ENCODE data around the gene MAPK8. TPM values are rescaled to one million over a fixed set of nuclear protein-coding genes. Genes with fewer than 3 reads are reported as not detected.

Gene MAPK8
- polyA plus RNA-seq, 2 of the 4 experiments (the other 2 are of a cell fraction) = 29.6 to 71.4 TPM

DNA sequence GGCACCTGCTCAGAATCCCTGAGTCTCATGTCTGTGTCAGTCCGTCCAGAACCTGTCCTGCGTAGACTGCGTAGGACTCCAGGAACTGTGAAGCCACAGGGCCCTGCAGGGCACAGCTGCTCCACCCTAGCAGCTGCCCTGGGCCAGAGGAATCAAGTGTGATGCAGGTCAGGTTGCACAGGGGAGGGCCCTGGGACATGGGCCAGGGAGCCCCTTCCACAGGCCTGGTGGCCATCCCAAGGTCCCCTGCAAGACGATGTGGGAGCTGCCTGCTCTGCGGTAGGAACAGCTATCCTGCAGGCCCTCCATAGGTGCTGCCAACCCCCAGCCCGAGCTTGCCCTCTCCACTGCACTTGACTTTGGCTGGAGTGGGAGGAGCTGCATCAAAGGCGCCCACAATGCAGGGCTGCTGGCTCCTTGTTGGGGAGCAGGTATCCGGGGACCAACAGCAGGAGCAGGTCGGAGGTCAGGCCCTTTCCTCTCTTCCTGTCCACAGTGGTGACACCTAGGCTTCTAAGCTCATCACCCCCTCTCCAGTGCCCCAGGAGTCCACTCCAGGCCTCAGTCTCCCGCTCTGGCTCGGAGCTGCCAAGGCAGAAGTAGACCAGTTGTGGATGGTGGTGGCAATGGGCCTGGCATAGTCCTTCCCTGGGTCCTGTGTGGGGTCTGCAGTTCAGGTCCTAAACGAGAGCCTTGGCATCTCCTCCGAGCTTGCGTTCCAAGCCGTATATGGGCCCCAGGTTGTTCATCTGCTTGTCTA lies 149.1 kb downstream of the MAPK8 start:
- Histone ChIP-seq H3K4me3 (no peak overlapping the region), H3K4me2 (no peak overlapping the region), H3K4me1 (no peaks in the 10 kb centered on the region), H3K9me3 (no peaks in the 10 kb centered on the region), H3K27ac (no peak overlapping the region)
- FAIRE-seq (no peak), DNase-seq (ENCODE audit: low read depth in 1 of 2, low spot score in 1 of 2) (no peak), ATAC-seq (no peak; a peak in 1 of 6 replicates)
- 86% methylated on average over 12 of the region's 15 CpGs for WGBS (ENCODE audit: missing lambda C conversion rate)
- TF ChIP-seq HOXB13 (CRISPR knock-in tag; IDR thresholded peaks at IDR 0.05; ENCODE audit: low read depth) (no peak), BHLHE40 (IDR thresholded peaks at IDR 0.05; ENCODE audit: low read depth, low read length) (no peak), MYC (IDR thresholded peaks at IDR 0.05; ENCODE audit: borderline replicate concordance, low read length) (no peak), SMC3 (IDR thresholded peaks at IDR 0.05) (no peak), TFCP2L1 (CRISPR knock-in tag; IDR thresholded peaks at IDR 0.05) (no peak), FOSB (CRISPR knock-in tag; IDR thresholded peaks at IDR 0.05) (no peak)
- TF ChIP-seq, protein P1, sequence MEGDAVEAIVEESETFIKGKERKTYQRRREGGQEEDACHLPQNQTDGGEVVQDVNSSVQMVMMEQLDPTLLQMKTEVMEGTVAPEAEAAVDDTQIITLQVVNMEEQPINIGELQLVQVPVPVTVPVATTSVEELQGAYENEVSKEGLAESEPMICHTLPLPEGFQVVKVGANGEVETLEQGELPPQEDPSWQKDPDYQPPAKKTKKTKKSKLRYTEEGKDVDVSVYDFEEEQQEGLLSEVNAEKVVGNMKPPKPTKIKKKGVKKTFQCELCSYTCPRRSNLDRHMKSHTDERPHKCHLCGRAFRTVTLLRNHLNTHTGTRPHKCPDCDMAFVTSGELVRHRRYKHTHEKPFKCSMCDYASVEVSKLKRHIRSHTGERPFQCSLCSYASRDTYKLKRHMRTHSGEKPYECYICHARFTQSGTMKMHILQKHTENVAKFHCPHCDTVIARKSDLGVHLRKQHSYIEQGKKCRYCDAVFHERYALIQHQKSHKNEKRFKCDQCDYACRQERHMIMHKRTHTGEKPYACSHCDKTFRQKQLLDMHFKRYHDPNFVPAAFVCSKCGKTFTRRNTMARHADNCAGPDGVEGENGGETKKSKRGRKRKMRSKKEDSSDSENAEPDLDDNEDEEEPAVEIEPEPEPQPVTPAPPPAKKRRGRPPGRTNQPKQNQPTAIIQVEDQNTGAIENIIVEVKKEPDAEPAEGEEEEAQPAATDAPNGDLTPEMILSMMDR (IDR thresholded peaks at IDR 0.05) = no peak
- TF ChIP-seq, protein P2, sequence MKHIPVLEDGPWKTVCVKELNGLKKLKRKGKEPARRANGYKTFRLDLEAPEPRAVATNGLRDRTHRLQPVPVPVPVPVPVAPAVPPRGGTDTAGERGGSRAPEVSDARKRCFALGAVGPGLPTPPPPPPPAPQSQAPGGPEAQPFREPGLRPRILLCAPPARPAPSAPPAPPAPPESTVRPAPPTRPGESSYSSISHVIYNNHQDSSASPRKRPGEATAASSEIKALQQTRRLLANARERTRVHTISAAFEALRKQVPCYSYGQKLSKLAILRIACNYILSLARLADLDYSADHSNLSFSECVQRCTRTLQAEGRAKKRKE (CRISPR knock-in tag; IDR thresholded peaks at IDR 0.05; ENCODE audit: low read depth) = no peak
- ChIA-PET CTCF (interaction anchor here (0.9 to 1.8 kb wide), 4 partner anchors 10 to 201 kb away, joined by 3 to 4 read pairs (median 4); no protein-coding TSS in a partner anchor), POLR2A (no interaction called here)

DNA sequence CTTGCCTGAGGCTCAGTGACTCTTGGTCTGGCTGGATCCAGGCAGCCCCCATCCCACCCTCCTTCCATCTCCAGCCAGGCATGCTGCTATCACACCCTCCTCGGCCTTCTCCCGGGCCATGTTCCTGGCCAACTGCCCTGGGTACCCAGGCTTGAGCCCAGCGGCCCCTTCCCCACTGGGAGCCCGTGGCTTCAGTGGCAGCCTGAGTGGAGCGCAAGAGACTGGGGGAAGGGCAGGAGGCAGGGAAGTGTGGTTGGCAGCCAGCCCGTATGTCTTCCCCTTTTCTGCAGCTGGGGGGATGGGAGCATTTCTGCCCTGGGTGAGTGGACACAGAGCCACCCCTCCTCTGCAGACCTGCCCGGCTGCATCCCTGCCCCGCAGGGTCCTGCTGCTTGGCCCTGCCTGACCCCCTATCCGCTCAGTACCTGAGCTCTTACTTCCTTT lies 149.9 kb downstream of the MAPK8 start:
- ChIA-PET CTCF (interaction anchor here (1.2 kb wide), 1 partner anchor 13 kb away, joined by 3 read pairs; no protein-coding TSS in a partner anchor), POLR2A (no interaction called here)
- DNase-seq (ENCODE audit: low read depth in 1 of 2, low spot score in 1 of 2) (no peak), ATAC-seq (no peak), FAIRE-seq (no peak)
- no peak overlapping the region for H3K27ac ChIP-seq
- H3K4me2 ChIP-seq = no peak overlapping the region
- 78% methylated on average over 9 of the region's 9 CpGs for WGBS (ENCODE audit: missing lambda C conversion rate)
- H3K4me3 ChIP-seq = no peak overlapping the region
- no peaks in the 10 kb centered on the region for H3K4me1 ChIP-seq
- TF ChIP-seq ZSCAN20 (CRISPR knock-in tag; IDR thresholded peaks at IDR 0.05) = no peak
- TF ChIP-seq RNF2 (IDR thresholded peaks at IDR 0.05; ENCODE audit: borderline replicate concordance, low read depth) = no peak
- no peak for TF ChIP-seq FOSB (CRISPR knock-in tag; IDR thresholded peaks at IDR 0.05)
- TF ChIP-seq CBX2 (IDR thresholded peaks at IDR 0.05; ENCODE audit: borderline replicate concordance, low read depth) = no peak
- TF ChIP-seq KDM1A (IDR thresholded peaks at IDR 0.05; ENCODE audit: low read depth) = no peak
- no peak for TF ChIP-seq RAD21 (conservative IDR thresholded peaks at IDR 0.05 in 1 of 2, IDR thresholded peaks at IDR 0.05 in 1 of 2)
- TF ChIP-seq KDM5A (IDR thresholded peaks at IDR 0.05) = no peak
- no peak for TF ChIP-seq SREBF2 (IDR thresholded peaks at IDR 0.05)
- no peak for TF ChIP-seq HOXA7 (CRISPR knock-in tag; IDR thresholded peaks at IDR 0.05)
- TF ChIP-seq SMC3 (IDR thresholded peaks at IDR 0.05) = no peak
- no peak for TF ChIP-seq NPAS2 (CRISPR knock-in tag; IDR thresholded peaks at IDR 0.05; ENCODE audit: borderline replicate concordance)
- TF ChIP-seq CEBPB (IDR thresholded peaks at IDR 0.05) = no peak
- no peak for TF ChIP-seq JUN (IDR thresholded peaks at IDR 0.05)
- no peaks in the 10 kb centered on the region for H3K9me3 ChIP-seq

Data from A549 (cell line).